Endometrium (tissue), 2 donors: ENCODE measurements around the gene HDHD3.
"Not testable (repeated sequence)": the region's sequence is repeated elsewhere in the genome, so short reads cannot be mapped to it uniquely, and the experiment has no call there.

Experiments
- FAIRE-seq: peaks from 2 replicates; lab custom pipeline; 2012; peaks lifted over from hg19 to GRCh38; lab: Jason Lieb, UNC
- donor health status: control.
- donor health status: control.

HDHD3 gene

DNA sequence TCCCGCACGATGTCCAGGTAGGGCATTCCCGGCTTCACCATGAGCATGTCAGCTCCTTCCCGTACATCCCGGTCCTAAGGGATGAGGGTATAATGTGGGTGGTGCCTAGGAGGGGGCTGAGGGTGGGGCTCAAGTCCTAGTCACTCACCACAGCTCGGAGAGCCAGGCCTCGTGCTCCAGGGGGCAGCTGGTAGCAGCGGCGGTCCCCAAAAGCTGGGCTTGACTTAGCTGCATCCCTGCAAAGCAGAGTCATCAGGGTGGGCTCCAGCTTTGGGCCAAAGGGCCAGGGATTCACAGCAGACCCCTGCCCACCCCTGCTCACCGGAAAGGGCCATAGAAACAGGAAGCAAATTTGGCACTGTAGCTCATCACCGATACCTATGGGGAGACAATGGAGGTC is 12.7 kb upstream of the HDHD3 start:
- no peak for FAIRE-seq

DNA sequence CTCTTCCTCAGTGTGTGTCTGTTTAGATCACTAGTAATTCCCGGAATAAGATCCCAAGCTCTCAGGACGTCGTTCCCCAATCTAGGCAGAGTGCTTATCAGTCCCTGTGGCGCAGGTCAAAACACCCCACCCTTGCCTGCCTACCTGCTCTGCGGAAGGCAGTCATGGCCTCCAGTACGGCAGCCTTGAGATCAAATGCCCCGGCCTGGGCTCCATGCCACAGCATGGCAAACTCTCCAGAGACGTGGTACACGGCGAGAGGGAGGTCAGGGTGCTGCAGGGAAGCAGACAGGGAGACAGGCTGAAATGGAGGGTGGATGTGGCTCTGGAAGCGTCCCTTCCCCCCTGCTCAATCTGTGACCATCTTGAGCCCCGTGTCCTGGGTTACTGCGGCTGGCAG is 12.0 kb upstream of the HDHD3 start:
- FAIRE-seq, result no peak

DNA sequence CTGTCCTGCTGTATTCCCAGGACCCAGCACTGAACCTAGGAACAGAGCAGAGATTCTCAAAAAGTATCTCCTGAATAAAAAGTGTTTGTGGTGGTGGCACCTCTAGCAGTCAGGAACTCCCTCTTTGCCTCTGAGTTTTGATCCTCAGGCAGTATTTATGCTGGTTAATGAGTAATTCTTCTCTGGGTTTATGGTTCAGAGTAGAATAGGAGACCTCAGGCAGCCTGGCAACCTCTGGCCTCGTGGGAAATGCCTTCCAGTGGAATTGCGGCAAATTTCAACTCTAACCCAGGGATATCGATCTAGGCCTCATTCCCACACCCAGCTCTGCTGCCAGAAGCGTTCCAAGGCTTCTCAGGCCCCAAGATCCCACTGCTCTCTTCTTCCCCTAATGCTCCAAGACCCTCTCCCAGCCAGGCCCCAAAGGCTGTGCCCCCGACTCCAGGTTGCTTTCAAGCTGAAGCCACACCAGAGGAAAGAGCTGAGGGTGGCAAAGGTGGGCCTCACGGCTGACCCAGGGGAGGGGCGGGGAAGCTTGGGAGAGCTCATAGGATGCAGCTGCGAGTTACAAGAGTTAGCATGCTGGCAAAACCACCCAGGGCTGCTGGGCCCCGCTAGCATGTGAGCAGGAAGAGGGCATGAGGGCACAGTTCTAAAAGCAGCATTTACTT is 10.9 kb upstream of the HDHD3 start:
- no peak for FAIRE-seq

DNA sequence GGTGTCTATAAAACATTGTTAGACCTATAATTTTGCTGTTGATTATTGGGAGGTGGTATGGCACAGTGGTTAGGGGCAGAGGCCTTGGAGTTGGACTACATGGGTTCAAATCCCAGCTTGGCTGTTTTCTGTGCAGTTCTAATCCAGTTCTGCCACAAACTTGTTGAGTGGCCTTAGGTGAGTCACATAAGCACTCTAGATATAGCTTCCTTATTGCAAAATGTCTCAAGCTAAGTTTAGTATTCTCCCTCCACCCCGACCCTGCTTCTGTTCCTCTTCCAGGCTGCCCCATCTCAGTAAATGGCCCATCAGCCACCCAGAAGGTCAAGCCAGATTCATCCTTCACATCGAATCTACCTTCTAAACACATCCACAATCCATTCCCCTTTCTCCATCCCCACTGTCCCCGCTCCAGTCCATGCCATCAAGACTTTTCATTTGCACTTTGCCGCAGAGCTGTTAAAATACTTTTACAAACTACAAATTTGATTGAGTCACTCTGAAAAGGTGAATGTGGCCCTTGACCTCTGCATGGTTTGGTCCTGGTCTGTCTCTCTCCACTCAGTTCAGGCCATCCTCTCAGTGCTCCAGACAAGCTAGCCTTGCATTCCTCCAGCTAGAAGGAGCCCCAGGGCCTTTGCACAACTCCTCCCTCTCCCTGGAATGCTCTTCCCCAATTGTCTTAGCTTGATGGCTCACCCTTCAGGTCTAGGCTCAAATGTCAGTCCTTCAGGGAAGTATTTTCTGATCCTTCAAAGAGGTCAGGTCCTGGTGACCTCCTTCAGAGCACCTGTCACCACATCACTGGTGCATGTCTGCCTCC is 10.0 kb upstream of the HDHD3 start:
- FAIRE-seq, result no peak

DNA sequence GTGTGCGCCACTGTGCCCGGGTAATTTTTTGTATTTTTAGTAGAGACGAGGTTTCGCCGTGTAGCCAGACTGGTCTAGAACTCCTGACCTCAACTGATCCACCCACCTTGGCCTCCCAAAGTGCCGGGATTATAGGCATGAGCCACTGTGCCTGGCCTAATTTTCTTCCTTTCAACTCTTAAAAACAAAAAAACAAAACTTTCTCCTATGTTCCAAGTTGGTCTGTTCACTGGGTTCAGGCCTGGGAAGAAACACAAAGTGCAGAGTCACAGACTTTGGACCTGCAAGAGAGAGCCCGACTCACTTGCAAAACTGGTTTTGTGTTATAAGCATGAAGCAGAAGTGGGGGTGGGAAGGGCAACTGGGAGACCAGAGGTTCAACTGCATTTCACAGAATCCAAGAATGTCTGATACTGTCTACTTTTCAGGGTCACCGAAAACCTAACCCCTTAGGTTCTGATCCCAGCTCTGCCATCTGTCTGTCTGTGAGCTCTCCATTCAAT is 5.2 kb upstream of the HDHD3 start:
- no peak for FAIRE-seq

DNA sequence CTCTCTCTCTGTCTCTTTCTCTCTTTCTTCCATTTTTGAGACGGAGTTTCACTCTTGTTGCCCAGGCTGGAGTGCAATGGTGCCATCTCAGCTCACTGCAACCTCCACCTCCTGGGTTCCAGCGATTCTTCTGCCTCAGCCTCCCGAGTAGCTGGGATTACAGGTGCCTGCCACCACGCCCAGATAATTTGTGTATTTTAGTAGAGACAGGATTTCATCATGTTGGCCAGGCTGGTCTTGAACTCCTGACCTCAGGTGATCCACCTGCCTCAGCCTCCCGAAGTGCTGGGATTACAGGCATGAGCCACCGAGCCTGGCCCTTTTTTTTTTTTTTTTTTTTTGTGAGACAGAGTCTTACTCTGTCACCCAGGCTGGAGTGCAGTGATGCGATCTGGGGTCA is 4.7 kb upstream of the HDHD3 start:
- not testable (repeated sequence) for FAIRE-seq

DNA sequence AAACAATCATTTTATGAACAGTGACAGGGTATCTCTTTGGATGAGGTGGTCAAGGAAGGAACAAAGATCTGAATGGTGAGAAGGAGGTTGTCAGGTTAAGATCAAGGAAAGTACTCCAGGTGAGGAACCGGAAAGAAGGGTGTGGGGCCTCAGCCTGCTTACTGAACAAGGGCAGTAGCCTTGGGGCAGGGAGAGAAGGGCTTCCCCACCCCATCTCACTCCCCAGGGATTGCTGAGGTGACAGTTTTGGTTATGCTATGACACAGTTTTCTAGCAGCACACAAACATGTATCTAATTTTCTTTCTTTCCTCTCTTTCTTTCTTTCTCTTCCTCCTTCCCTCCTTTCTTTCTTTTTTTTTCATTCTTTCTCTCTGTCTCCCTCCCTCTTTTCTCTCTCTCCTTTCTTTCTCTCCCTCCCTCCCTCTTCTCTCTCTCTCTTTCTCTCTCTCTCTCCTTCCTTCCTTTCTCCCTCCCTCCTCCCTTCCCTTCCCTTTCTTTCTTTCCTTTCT is 4.1 kb upstream of the HDHD3 start:
- no peak for FAIRE-seq

DNA sequence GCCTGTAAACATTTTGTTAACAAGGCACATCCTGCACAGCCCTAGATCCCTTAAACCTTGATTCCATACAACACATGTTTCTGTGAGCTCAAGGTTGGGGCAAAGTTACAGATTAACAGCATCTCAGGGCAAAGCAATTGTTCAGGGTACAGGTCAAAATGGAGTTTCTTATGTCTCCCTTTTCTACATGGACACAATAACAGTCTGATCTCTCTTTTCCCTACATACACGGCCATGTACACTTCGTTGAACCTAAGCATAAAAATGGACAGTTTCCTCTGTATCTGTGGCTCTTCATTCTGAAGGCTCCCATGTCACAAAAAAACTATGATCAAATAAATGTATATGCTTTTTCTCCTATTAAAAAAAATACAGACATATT is 3.0 kb upstream of the HDHD3 start:
- not testable (repeated sequence) for FAIRE-seq

DNA sequence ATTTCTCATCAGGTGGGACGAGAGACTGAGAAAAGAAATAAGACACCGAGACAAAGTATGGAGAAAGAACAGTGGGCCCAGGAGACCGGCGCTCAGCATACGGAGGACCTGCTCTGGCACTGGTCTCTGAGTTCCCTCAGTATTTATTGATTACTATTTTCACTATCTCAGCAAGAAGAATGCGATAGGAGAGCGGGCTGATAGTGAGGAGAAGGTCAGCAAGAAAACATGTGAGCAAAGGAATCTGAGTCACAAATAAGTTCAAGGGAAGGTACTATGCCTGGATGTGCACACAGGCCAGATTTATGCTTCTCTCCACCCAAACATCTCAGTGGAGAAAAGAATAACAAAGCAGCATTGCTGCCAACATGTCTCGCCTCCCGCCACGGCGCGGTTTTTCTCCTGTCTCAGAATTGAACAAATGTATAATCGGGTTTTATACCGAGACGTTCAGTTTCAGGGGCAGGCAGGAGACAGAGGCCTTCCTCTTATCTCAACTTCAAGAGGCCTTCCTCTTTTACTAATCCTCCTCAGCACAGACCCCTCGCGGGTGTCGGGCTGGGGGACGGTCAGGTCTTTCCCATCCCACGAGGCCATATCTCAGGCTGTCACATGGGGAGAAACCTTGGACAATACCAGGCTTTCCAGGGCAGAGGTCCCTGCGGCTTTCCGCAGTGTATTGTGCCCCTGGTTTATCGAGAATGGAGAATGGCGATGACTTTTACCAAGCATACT is 2.5 kb upstream of the HDHD3 start:
- FAIRE-seq, result not testable (repeated sequence)

DNA sequence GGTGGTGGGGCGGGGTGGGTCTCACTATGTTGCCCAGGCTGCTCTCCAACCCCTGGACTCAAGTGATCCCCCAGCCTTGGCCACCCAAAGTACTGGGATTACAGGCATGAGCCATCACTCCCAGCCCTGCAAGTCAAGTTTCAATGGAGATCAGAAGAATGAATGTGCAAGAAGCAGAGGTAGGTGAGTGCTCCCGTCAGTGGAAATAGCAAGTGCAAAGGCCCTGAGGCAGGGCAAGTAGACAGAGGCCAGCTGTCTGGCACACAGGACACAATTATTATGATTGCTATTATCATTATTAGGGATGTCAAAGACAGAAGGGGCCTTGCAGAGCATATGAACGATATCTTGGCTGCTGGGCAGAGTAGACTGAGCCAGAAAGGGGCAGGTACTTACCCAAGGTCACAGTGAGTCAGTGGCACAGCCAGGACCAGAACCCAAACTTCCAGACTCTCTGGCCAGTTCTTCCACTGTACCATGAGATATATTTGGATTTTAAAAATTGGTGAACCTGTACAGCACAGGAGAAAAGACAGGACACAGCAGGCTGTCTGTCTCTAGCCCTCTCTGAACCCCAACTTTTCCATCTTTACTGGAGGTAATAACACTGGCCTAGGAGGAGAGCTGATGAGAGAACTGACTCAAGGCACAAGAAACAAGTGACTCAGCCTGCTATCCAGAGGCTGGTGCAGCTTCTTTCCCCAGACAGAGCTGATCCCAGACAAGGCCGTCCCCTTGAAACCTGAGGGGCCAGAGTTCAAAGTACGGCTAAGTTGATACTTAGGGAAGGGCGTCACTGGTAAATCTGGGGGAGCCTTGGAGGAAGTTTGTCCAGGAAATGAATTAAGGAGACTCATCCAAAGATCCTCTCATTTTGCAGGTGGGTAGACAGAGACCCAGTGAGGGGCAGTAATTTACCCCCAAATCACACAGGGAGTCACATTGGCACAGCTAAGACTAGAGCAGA is 1.4 kb downstream of the HDHD3 start:
- no peak for FAIRE-seq

DNA sequence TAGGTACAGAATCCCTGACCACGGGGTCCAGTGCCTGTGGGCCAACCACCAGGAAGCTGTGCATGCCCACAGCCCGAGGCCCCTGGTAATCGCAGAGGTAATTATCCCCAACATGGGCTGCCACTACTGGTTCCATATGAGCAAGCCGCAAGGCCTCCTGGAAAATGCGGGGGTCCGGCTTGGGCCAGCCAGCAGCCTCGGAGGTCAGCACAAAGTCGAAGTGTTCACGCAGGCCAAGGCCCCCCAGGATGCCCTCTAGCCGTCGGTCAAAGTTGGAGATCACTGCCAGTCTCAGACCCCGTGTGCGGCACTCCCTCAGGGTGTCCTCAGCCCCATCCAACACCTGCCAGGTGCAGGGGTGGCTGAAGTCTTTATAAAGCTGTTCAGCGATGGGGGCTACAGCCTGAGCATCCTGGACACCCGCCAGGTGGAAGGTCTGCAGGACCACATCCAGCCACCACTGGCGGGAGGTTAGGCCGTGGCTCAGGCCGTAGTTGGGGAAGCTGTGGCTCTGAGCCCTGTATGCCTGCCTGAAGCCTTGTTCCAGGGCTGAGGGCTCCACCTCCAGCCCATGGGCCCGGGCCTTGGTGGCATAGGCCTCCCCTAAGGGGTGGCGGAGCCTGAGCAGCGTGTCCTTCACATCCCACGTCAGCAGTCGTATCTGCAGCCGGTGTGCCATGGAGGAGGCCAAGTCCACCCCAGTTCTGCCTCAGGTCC is 3.0 kb downstream of the HDHD3 start:
- FAIRE-seq, result no peak

DNA sequence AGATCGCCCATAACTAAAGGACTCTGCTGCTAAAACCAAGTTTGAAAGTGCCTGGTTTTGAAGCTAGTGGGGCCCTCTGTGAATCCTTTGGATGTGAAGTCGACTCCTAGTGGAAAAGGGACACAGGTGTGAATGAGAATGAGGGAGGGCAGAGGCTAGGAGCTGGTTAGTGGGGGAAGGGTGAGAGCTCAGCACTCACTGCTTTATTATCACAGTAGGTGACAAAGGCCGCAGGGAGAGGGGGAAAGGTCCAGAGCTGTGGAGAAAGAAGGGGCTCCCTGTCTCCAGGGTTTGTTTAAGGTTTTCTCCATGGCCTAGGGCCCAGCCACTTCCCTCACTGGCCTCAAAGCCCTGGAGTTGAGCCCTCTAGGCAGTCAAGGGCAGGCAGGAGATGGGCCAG is 3.5 kb downstream of the HDHD3 start:
- FAIRE-seq, result no peak

DNA sequence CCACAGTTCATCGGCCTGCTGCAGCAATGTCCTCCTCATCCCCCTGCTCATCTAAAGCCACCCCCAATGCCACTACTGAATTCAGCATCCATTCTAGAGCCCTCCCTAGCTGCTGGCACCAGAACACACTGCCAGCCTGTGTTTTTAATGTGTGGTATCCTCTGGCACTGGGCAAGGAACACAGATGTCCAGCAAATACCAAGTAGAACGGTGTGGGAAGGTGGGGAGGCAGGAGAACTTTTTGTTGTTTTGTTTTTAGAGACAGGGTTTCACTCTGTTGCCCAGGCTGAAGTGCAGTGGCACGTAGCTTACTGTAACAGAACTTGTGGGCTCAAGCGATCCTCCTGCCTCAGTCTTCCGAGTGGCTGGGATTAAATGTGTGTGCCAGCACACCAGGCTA is 4.7 kb downstream of the HDHD3 start:
- no peak for FAIRE-seq

DNA sequence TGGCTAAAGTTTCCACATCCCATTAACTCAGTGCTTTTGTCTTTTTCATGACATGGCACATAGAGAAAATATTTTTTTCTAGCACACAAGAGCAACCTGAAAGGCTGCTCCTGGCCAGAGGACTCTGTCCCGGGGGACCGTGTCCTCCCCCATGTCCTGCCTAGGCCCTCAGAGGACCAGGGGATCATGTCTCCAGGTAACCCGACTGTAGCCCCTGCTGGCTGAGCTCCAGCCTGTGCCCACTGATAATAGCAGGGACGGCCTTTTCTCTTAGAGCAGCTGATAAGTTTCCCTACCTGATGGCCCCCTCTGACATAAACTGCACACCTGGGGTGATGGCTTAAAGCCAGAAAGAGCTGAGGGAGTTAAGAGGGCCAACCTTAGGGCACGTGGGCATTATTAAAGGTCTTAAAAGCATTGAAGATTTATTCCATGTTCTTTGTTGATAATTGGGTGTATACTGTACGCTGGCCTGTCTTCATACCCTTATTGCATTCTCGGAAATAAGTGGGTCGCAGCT is 5.9 kb downstream of the HDHD3 start:
- no peak for FAIRE-seq

DNA sequence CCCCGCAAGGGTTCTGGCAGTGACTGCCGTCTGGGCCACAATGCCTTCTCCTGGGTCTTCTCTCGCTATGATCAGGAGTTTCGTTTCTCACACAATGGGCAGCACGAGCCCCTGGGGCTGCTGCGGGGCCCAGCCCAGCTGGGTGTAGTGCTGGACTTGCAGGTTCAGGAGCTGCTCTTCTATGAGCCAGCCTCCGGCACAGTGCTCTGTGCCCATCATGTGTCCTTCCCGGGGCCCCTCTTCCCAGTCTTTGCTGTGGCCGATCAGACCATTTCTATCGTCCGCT is 7.0 kb downstream of the HDHD3 start:
- no peak for FAIRE-seq

DNA sequence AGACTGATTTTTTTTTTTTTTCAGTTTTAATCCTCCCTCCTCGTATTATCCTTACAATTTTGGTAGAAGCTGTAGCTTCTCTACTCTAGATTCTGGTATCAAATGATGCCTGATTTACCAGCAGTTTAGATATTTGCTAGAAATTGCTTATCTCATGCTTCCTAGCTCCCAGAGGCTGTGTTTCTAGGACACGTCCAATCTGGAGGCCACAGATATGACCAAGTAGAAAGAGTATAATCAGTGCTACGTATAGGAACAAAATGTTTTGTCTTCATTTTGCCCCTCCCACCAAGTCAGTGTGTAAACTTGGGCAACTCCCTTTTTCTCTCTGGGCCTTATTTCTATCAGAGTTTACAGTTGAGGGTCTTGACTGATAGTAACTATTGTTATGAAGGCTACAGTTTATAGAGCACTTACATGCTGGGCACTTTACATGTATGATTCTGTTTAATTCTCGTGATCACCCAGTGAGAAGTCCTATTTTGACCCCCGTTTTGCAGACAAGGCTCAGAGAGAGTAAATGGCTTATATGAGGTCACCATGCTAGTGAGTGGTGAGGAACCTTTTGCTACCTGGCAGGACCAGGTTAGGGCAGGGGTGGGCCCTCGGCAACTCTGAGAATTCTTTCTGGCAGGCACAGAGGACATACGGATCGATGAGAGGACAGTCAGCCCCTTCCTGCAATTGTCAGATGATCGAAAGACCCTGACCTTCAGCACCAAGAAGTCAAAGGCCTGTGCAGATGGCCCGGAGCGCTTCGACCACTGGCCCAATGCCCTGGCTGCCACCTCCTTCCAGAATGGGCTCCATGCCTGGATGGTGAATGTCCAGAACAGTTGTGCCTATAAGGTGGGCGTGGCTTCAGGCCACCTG is 7.6 kb downstream of the HDHD3 start:
- FAIRE-seq, result no peak

DNA sequence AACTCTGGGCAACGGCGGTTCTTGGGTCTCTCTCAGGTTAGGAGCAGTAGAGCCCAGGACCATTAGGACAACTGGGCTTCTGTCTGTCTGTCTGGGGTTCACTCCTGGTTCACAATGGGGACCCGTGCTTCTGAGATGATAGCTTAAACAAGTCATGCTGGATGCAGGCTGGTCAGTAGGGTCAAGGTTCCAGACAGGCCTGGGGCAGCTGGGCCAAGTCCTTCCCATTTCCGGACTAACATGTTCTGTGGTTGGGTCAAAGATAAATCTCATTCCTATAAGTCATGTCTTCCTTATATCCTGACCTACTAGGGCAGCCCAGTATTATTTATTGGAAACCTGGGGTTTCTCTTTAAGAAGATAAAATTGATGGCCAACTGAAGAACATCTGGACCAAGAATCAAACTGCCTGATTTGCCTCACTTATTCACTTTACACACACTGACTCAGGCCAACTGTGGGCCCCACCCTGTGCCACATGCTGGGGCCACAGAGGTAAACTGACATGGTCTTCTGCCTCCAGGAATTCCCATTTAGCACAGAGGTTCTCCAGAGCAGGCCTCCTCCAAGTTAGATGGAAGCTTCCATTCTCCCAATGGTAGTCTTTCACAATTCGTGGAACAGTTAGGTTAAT is 8.3 kb downstream of the HDHD3 start:
- no peak for FAIRE-seq

DNA sequence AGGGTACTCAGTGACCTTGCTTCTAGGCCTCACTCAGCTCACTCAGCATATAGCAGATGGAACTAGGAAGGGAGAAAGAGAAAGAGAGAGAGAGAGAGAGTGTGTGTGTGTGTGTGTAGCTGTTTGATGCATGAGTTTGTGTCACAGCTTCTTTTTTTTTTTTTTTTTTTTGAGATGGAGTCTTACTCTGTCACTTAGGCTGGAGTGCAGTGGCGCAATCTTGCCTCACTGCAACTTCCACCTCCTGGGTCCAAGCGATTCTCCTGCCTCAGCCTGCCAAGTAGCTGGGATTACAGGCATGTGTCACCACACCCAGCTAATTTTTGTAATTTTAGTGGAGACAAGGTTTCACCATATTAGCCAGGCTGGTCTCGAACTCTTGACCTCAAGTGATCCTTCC is 11.1 kb downstream of the HDHD3 start:
- FAIRE-seq, result not testable (repeated sequence)

DNA sequence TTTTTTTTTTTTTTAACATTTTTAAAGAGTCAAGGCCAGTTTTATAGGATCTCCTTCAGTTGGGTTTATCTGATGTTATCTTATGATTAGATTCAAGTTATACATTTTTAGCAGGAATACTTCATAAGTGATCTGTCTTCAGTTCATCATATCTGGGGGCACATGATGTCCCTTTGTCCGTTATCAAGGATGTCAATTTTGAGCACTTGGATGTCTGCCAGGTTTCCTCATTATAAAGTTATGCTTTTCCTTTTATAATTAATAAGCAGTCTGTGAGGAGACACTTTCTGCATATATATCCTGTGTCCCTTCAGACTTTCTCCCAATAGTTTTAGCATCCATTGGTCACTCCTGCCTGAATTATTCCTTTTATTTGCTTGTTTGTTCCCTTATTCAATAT is 11.8 kb downstream of the HDHD3 start:
- FAIRE-seq, result no peak
